WI38 (cell line): ENCODE measurements around the gene SCN4B.

ENCODE experiments used
- H3K4me3 ChIP-seq: 2 replicates; pipeline ENCODE4 v1.5.1; 2011; ENCODE audit warnings: low read depth, mild to moderate bottlenecking, control low read depth, low read length
- TF ChIP-seq, protein P1 (sequence below): IDR thresholded peaks from 2 replicates; pipeline ENCODE4 v1.5.1; 2012; ENCODE audit warnings: low read depth, mild to moderate bottlenecking, control low read depth, low read length

SCN4B gene

DNA sequence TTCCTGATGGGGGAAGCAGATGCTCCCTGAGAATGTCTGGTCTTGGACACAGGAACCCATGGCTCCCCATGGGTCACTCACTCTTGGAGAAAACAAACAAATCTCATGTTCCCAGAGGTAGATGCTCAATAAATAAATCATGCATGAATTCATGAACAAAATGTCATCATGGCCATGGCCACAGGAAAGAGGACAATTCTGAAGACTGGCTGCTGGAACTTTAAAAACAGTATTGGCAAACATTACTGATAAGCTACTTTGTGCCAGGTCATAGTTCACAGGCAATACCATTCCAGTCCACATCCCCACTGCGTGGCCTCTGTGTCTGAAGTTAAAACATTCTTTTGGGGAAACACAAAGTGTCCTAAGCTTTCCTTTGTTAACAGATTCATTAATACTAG is 56.7 kb downstream of the SCN4B start:
- TF ChIP-seq, protein P1, sequence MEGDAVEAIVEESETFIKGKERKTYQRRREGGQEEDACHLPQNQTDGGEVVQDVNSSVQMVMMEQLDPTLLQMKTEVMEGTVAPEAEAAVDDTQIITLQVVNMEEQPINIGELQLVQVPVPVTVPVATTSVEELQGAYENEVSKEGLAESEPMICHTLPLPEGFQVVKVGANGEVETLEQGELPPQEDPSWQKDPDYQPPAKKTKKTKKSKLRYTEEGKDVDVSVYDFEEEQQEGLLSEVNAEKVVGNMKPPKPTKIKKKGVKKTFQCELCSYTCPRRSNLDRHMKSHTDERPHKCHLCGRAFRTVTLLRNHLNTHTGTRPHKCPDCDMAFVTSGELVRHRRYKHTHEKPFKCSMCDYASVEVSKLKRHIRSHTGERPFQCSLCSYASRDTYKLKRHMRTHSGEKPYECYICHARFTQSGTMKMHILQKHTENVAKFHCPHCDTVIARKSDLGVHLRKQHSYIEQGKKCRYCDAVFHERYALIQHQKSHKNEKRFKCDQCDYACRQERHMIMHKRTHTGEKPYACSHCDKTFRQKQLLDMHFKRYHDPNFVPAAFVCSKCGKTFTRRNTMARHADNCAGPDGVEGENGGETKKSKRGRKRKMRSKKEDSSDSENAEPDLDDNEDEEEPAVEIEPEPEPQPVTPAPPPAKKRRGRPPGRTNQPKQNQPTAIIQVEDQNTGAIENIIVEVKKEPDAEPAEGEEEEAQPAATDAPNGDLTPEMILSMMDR, result no peak
- H3K4me3 ChIP-seq, result no peak overlapping the region

DNA sequence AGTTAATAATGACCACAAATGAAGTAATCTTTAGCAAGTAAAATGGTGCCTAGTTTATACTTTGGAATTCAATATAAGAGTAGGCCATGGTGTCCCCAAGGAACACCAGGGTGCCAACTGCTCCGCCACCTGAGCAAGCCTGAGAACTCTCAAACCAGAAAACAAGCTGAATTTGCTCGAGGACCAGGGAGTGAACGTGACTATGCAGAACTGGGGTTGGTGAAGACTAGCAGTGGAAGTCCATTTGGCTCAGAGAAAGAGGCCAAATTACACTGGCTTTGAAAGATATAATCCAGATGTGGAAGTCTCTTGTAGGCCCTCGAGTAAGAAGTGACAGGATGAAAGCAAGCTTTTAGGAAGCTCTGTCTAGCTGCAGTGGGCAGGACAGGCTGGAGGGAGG is 57.1 kb downstream of the SCN4B start:
- TF ChIP-seq, protein P1, result no peak
- H3K4me3 ChIP-seq, result no peak overlapping the region

DNA sequence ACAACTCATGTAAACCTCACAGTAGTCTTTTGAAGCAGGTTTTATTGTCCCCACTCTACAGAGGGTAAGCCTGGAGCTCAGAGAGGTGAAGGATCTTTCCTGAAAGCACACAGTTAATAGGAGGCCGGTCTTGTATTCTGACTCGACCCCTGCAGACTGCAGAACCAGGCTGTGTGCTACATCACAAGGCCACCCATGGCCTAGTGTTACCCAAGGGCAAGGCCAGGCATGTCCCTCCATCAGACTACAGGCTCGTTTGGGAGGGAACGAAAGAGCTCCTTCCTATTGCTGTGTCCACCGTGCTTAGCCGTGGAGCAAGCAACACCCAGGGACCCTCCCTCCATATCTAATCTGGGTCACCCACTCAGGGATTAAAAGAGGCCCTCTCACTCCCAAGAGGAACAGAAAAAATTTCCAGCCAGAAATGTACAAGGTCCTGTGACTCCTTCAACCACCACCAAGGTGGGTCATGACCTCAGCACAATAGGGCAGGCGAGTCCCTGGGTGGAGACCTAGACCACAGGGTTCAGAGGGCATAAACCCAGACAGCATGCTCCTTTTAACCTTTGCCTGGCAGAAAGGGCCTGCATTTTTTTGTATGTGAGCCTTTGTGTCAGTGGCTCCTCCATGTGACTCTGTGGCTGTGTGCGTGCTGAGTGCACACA is 59.6 kb downstream of the SCN4B start:
- TF ChIP-seq, protein P1, result no peak
- no peak overlapping the region for H3K4me3 ChIP-seq

DNA sequence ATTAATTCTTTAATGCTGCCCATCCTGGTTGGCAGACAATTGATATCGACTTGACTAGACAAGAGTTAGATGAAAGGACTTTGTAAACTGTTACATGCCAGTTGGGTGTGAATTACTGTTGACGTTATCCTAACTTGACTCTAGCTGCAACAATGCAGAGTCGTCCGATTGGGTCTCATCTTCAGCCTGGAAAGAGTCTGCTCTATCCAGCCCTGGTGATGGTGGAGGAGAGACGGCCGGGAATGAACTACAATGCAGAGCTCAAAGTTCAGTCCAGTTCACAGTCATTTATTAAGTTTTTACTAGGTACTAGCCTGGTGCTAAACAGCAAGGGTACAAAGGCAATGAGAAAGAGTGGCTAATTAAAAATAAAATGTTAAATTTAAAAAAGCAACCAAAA is 60.9 kb downstream of the SCN4B start:
- H3K4me3 ChIP-seq, result no peak overlapping the region

DNA sequence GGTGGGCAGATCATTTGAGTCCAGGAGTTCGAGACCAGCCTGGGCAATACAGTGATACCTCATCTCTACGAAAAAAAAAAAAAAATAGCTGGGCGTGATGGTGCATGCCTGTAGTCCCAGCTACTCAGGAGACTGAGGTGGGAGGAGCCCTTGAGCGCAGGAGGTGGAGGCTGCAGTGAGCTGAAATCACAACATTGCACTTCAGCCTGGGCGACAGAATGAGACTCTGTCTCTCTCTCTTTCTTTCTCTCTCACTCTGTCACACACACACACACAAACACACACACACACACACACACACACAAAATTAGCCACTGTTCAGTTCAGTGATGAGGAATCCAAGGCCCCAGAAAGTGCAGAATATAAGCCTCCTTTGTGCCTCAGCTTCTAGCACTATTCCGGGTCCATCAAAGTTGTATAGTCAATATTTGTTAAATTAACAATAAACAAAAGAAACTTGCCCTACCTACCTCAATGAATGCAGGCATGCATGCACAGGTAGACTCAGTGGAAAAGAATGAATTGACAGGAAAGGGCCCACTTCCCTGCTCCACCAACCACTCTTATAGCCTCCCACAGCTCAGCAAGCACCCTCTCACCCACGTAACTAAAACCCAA is 62.0 kb downstream of the SCN4B start:
- TF ChIP-seq, protein P1, result no peak
- no peak overlapping the region for H3K4me3 ChIP-seq

More for the DNA sequence above, 60.9 kb downstream of the SCN4B start:
- TF ChIP-seq, protein P1, result no peak

DNA sequence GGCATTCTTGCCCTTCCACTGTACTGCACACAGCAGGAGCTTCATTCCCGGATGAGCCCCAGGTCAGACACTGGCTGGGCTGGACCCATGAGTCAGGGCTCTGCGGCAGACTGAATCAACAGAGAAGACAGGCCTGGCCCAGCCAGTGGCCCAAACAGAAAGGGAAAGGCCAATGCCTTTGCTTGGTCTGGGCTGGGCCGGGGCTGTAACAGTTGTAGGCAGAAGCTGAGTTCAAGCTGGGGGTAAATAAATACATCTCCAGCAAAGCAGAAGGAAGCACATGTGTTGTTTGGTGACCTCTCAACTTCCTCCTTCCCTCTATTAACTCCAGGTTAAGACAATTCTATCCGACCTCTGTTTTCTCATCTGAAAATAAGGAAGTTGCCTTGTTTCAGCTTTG is 64.1 kb downstream of the SCN4B start:
- TF ChIP-seq, protein P1, result no peak
- H3K4me3 ChIP-seq, result no peak overlapping the region

DNA sequence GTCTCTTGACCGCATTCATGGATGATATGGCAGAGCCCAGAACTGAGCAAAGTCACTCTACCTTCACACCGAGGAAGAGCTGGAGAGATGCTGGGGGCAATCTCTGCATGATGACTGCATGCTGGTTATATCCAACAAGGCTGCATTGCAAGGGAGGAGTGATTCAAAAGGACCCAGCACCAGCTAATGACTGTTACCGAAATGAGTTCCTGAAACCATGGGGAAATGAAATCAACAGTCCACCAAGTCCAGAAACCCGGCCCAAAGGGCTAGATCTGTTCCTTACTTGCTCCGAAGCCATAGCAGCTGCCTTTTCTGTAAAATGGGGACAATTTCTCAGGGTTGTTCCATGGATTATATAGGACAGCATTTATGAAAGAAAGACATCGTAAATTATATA is 64.7 kb downstream of the SCN4B start:
- no peak overlapping the region for H3K4me3 ChIP-seq
- TF ChIP-seq, protein P1, result no peak
